Upper lobe of left lung (tissue), 6 donors: ENCODE measurements around the gene AMELX. TPM values are rescaled to one million over a fixed set of nuclear protein-coding genes. Genes with fewer than 3 reads are reported as not detected.

Experiments
- ATAC-seq, 2 donors: fragments of 200-7000 bp; cut with Tn5 transposase; one replicate each; pipeline ENCODE4 v1.9.1; 2022; ENCODE audit warnings: mild to moderate bottlenecking in 2 of 2, moderate library complexity in 2 of 2; ENCODE audit not compliant: low FRiP score in 2 of 2
- DNase-seq, 2 donors: peaks; one replicate each; pipeline ENCODE4 v3.0.0-alpha.2; 2019 to 2020
- H3K27ac ChIP-seq, 4 donors: fragments of 200-600 bp; sonication (generic); one replicate each; pipeline ENCODE4 v1.5.1; 2016 to 2019
- H3K27me3 ChIP-seq, 4 donors: fragments of 200-600 bp; sonication (generic); one replicate each; pipeline ENCODE4 v1.5.1; 2017 to 2019
- H3K36me3 ChIP-seq, 4 donors: fragments of 200-600 bp; sonication (generic); one replicate each; pipeline ENCODE4 v1.5.1; 2016 to 2019
- H3K4me1 ChIP-seq, 4 donors: fragments of 200-600 bp; sonication (generic); one replicate each; pipeline ENCODE4 v1.5.1; 2018 to 2019
- H3K4me3 ChIP-seq, 4 donors: fragments of 200-600 bp; sonication (generic); one replicate each; pipeline ENCODE4 v1.5.1; 2017 to 2019; ENCODE audit warnings: mild to moderate bottlenecking in 2 of 4, moderate library complexity in 1 of 4
- H3K9me3 ChIP-seq, 4 donors: fragments of 200-600 bp; sonication (generic); one replicate each; pipeline ENCODE4 v1.5.1; 2018 to 2019
- EP300 ChIP-seq, 4 donors: sonication (generic); formaldehyde crosslinking; IDR thresholded peaks; one replicate each; pipeline ENCODE4 v1.5.1; 2017; ENCODE audit warnings: antibody characterized with exemption in 4 of 4, control low read depth in 2 of 4
- POLR2A ChIP-seq, 4 donors: fragments of 450-650 bp; IDR thresholded peaks; one replicate each; pipeline ENCODE4 v1.5.1; 2016 to 2017; ENCODE audit warnings: antibody characterized with exemption in 4 of 4, mild to moderate bottlenecking in 2 of 4
- POLR2AphosphoS5 ChIP-seq, 2 donors: sonication (generic); formaldehyde crosslinking; IDR thresholded peaks; one replicate each; pipeline ENCODE4 v1.5.1; 2017; ENCODE audit warnings: antibody characterized with exemption in 2 of 2
- WGBS, 2 donors: methylation state at CpG; one replicate each; pipeline ENCODE4 v1.1.5; 2017 to 2018; 5-methylcytosine and 5-hydroxymethylcytosine counted together
- total RNA-seq, 6 donors: library from RNA; depleted of rRNA in 4 of 6; stranded (reverse); fragments of >200 nt in 4 of 6; gene quantifications; one replicate each; pipeline versions ENCODE4 v1.1.0 to v1.2.1, GENCODE V29; 2016 to 2021
- TF ChIP-seq, protein P1 (sequence below), 6 experiments: fragments of 450-650 bp in 4 of 6; fragments of 200-600 bp in 2 of 6; sonication (generic) in 2 of 6; IDR thresholded peaks; one replicate each; pipeline ENCODE4 v1.5.1; 2016 to 2019; ENCODE audit warnings: antibody characterized with exemption in 6 of 6
- donor health status: DM: no; HTN: no; CAD: no; lungs with moderate emphysema.
- donor health status: DM: no; HTN: yes; CAD: no; lungs with severe emphysema.

The AMELX gene
- total RNA-seq, 6 donors from 2014 or later = not detected

DNA sequence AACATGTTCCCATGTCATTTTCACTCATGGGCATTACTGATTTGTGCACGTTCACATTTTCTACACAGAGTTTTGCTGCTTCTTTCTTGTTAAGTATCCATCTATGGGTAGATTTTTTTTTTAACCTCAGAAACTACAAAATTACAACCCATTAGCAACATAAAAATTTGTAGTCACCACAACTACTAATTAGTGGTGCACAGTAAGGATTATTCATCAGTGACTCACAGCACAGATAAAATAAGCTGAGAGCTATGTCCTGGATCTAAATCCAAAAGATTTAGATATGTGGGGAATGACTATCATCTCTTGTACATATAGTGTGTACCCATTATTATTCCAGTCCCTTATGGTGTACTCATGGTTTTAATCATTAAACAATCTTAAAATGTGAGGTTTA, 19.7 kb upstream of the AMELX start:
- no peaks in the 10 kb centered on the region for H3K9me3 ChIP-seq
- no peak overlapping the region for H3K27ac ChIP-seq
- H3K27me3 ChIP-seq = no peaks in the 10 kb centered on the region
- ATAC-seq = no peak
- 75 to 83% methylated on average over 1 of the region's 1 CpG for WGBS, 2 donors
- H3K36me3 ChIP-seq = no peaks in the 10 kb centered on the region
- DNase-seq = no peak
- H3K4me3 ChIP-seq = no peak overlapping the region
- TF ChIP-seq POLR2AphosphoS5 (IDR thresholded peaks at IDR 0.05) (no peak), POLR2A (IDR thresholded peaks at IDR 0.05) (no peak), EP300 (IDR thresholded peaks at IDR 0.05) (no peak)
- TF ChIP-seq, protein P1, sequence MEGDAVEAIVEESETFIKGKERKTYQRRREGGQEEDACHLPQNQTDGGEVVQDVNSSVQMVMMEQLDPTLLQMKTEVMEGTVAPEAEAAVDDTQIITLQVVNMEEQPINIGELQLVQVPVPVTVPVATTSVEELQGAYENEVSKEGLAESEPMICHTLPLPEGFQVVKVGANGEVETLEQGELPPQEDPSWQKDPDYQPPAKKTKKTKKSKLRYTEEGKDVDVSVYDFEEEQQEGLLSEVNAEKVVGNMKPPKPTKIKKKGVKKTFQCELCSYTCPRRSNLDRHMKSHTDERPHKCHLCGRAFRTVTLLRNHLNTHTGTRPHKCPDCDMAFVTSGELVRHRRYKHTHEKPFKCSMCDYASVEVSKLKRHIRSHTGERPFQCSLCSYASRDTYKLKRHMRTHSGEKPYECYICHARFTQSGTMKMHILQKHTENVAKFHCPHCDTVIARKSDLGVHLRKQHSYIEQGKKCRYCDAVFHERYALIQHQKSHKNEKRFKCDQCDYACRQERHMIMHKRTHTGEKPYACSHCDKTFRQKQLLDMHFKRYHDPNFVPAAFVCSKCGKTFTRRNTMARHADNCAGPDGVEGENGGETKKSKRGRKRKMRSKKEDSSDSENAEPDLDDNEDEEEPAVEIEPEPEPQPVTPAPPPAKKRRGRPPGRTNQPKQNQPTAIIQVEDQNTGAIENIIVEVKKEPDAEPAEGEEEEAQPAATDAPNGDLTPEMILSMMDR (IDR thresholded peaks at IDR 0.05) = no peak
- no peaks in the 10 kb centered on the region for H3K4me1 ChIP-seq

DNA sequence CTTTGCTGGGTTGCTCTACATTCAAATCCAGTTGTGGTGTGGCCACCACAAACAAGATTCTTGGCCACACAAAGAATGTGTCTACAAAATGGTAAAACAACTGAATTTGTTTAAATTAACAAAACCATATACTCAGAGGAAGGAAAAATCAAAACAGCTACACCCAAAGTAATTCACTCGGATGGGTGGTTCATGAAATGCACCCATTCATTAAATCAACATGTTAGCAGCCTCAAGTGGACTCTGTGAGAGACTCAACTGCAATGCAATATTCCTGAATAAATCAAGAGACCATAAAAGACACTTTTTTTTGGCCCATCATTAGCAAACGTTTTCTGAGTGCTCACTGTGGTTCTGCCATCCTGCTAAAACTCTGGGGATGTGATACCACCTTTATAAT, 11.2 kb upstream of the AMELX start:
- ATAC-seq = no peak
- Histone ChIP-seq H3K36me3 (no peaks in the 10 kb centered on the region), H3K9me3 (no peaks in the 10 kb centered on the region), H3K4me1 (no peaks in the 10 kb centered on the region), H3K27ac (no peak overlapping the region), H3K27me3 (no peaks in the 10 kb centered on the region), H3K4me3 (no peak overlapping the region)
- TF ChIP-seq POLR2A (IDR thresholded peaks at IDR 0.05) (no peak), EP300 (IDR thresholded peaks at IDR 0.05) (no peak), POLR2AphosphoS5 (IDR thresholded peaks at IDR 0.05) (no peak)
- TF ChIP-seq, protein P1 (IDR thresholded peaks at IDR 0.05) = no peak
- no peak for DNase-seq
- WGBS, 2 donors = 33 to 48% methylated on average over 2 of the region's 2 CpGs

DNA sequence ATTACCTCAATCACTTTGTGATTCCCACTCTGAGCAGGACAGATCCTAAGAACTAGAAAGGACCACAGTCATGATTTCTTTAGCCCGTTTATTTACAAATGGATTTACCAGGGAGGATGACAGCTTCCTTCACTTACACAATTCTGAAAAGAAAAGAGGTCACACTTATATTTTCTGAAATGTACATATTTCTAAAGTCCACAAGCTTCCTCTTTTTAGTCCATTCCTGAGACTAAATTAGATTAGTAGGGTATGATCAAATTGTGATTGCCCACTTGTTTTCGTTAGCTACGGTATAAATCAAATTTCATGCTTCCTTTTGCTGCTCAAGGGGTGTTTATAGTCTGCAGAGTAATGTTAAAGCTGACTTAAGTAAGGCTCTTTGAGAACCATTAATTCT, 7.6 kb upstream of the AMELX start:
- TF ChIP-seq POLR2A (IDR thresholded peaks at IDR 0.05) (no peak), EP300 (IDR thresholded peaks at IDR 0.05) (no peak), POLR2AphosphoS5 (IDR thresholded peaks at IDR 0.05) (no peak)
- TF ChIP-seq, protein P1 (IDR thresholded peaks at IDR 0.05) = no peak
- DNase-seq (no peak), ATAC-seq (no peak)
- Histone ChIP-seq H3K27me3 (no peaks in the 10 kb centered on the region), H3K27ac (no peak overlapping the region), H3K36me3 (no peaks in the 10 kb centered on the region), H3K9me3 (no peaks in the 10 kb centered on the region), H3K4me3 (no peak overlapping the region), H3K4me1 (no peaks in the 10 kb centered on the region)
- WGBS, 2 donors = 62 to 69% methylated on average over 3 of the region's 3 CpGs

GRCh38 chrX:11287505-11287904, 5.7 kb upstream of the AMELX start:
- WGBS, 2 donors = 57 to 74% methylated on average over 1 of the region's 1 CpG
- no peak for DNase-seq
- ATAC-seq = no peak
- Histone ChIP-seq H3K36me3 (no peaks in the 10 kb centered on the region), H3K4me1 (no peaks in the 10 kb centered on the region), H3K4me3 (no peak overlapping the region), H3K27ac (no peak overlapping the region), H3K9me3 (no peaks in the 10 kb centered on the region), H3K27me3 (no peaks in the 10 kb centered on the region)
- no peak for TF ChIP-seq POLR2A (IDR thresholded peaks at IDR 0.05)
- TF ChIP-seq, protein P1 (IDR thresholded peaks at IDR 0.05) = no peak
- TF ChIP-seq POLR2AphosphoS5 (IDR thresholded peaks at IDR 0.05) = no peak
- no peak for TF ChIP-seq EP300 (IDR thresholded peaks at IDR 0.05)

GRCh38 chrX:11290416-11291102, 2.7 kb upstream of the AMELX start:
- Histone ChIP-seq H3K9me3 (no peaks in the 10 kb centered on the region), H3K4me1 (no peaks in the 10 kb centered on the region), H3K36me3 (no peaks in the 10 kb centered on the region), H3K4me3 (no peak overlapping the region), H3K27ac (no peak overlapping the region), H3K27me3 (no peaks in the 10 kb centered on the region)
- 75 to 76% methylated on average over 8 of the region's 8 CpGs for WGBS, 2 donors
- ATAC-seq = no peak
- no peak for DNase-seq
- TF ChIP-seq POLR2AphosphoS5 (IDR thresholded peaks at IDR 0.05) (no peak), EP300 (IDR thresholded peaks at IDR 0.05) (no peak), POLR2A (IDR thresholded peaks at IDR 0.05) (no peak)
